NB4 (cell line): Measurements from ENCODE around the gene ASB16.

Experiments used
- DNase-seq: peaks from one replicate; pipeline ENCODE4 v3.0.0; 2010; ENCODE audit warnings: low read depth
- H3K4me3 ChIP-seq: one replicate; pipeline ENCODE4 v1.5.1; 2011; ENCODE audit warnings: mild to moderate bottlenecking, low read depth, low read length, moderate library complexity
- CTCF ChIP-seq: IDR thresholded peaks from one replicate; pipeline ENCODE4 v1.5.1; 2012; ENCODE audit warnings: low read depth, low read length
- MAX ChIP-seq: IDR thresholded peaks from 2 replicates; pipeline ENCODE4 v1.6.1; 2011; ENCODE audit warnings: low read depth, low read length
- MYC ChIP-seq: IDR thresholded peaks from 2 replicates; pipeline ENCODE4 v1.6.1; 2011; ENCODE audit warnings: low read depth, low read length
- POLR2A ChIP-seq: IDR thresholded peaks from 2 replicates; pipeline ENCODE4 v1.6.1; 2011; ENCODE audit warnings: mild to moderate bottlenecking; ENCODE audit not compliant: insufficient read length; ENCODE audit errors: extremely low read depth

Gene ASB16

DNA sequence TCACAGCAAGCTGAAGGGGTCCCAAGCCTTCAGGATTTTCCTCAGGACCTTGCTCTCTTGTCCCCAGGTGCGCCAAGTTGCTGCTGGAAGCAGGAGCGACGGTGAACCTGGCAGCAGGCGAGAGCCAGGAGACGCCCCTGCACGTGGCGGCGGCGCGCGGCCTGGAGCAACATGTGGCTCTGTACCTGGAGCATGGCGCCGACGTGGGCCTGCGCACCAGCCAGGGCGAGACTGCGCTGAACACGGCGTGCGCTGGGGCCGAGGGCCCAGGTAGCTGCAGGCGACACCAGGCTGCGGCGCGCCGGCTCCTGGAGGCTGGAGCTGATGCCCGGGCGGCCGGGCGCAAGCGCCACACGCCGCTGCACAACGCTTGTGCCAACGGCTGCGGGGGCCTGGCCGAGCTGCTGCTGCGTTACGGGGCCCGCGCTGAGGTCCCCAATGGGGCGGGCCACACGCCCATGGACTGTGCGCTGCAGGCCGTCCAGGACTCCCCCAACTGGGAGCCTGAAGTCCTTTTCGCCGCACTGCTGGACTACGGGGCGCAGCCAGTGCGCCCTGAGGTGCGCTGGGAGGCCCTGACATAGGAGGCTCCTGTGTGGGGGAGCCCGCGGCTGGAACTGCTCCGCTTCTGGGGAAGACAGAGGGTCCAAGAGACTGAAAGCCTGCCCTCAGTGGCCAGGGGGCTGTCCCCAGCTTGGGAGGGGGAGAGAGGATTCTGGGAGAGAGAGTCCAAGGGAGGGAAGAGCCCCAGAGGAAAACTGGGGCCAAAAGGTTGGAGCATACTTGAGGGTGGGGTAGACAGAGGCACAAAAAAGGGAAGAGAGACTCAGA, 6.4 kb downstream of the ASB16 start:
- DNase-seq: no peak
- H3K4me3 ChIP-seq: no peak overlapping the region
- TF ChIP-seq MYC (no peak), POLR2A (no peak), CTCF (no peak), MAX (no peak)

- no peak overlapping the region for H3K4me3 ChIP-seq
- DNase-seq: no peak
- TF ChIP-seq MAX (no peak), MYC (no peak), CTCF (no peak), POLR2A (no peak)
These were observed 7.1 kb downstream of the ASB16 start for GRCh38 chr17:44177640-44178039.

DNA sequence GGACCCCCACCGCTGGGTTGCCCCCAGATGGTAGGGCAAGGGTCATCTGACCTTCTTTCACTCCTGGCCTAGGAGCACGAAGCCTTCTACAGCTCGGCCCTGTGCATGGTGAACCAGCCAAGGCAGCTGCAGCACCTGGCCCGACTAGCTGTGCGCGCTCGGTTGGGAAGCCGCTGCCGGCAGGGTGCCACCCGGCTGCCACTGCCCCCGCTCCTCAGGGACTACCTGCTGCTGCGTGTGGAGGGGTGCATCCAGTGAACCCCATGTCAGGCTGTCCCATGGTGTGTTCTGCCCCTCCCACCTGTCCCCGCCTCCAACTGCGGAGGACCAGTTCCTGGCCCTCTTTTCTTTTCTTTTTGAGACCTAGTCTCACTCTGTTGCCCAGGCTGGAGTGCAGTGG, 7.6 kb downstream of the ASB16 start:
- no peak for DNase-seq
- TF ChIP-seq MYC: no peak
- no peak for TF ChIP-seq POLR2A
- no peak for TF ChIP-seq CTCF
- no peak for TF ChIP-seq MAX
- no peak overlapping the region for H3K4me3 ChIP-seq

- DNase-seq: no peak
- no peak overlapping the region for H3K4me3 ChIP-seq
- no peak for TF ChIP-seq CTCF
- TF ChIP-seq POLR2A: no peak
- no peak for TF ChIP-seq MYC
- TF ChIP-seq MAX: no peak
These were observed 12.5 kb downstream of the ASB16 start for GRCh38 chr17:44183024-44183423.

DNA sequence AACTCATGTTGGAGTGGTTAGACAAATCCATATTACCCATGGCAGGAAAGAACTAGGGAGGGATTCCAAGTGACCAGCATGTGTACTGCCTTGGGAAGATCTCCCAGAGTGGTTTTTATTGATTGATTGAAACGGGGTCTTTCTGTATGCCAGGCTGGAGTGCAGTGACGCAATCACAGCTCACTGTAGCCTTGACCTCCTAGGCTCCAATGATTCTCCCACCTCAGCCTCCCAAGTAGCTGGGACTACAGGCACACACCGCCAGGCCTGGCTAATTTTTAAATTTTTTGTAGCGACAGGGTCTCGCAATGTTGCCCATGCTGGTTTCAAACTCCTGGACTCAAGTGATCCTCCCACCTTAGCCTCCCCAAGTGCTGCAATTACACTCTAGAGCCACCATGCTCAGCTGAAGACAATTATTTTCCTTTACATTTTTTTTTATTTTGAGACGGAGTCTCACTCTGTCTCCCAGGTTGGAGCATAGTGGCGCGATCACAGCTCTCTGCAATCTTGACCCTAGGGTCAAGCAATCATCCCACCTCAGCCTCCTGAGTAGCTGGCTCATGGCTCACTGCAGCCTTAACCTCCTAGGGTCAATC, 13.8 kb downstream of the ASB16 start:
- H3K4me3 ChIP-seq: no peak overlapping the region
- TF ChIP-seq MAX (no peak), CTCF (no peak), POLR2A (no peak), MYC (no peak)
- DNase-seq: no peak
